ENCODE results near the gene PALD1.

The PALD1 gene

GRCh38 chr10:70615784-70616522 is 137.4 kb downstream of the PALD1 start:
- no peak for DNase-seq

GRCh38 chr10:70616761-70617160 is 138.2 kb downstream of the PALD1 start:
- DNase-seq: no peak
